T-helper 2 cell treated with Interferon-gamma antibody and Interleukin-4, amounts not matched to agents 100 ng/mL and 5 ng/mL, for 36 hours (primary cell): ENCODE measurements around the gene CMC4. TPM values are rescaled to one million over a fixed set of nuclear protein-coding genes. Genes with fewer than 3 reads are reported as not detected.

ENCODE experiments used
- intact Hi-C: fragments of 100-400 bp; cut with micrococcal nuclease; formaldehyde crosslinking; loops from one replicate; pipeline ENCODE4 v1.15.1; 2023
- total RNA-seq: library from RNA; stranded (reverse); gene quantifications from 2 replicates; pipeline ENCODE4 v1.2.3, GENCODE V29; 2022

The CMC4 gene
- total RNA-seq, 1 donor from 2014 or later: 4.8 TPM

- intact Hi-C loops: no loop called here
Observed at GRCh38 chrX:155055494-155055893, 15.4 kb downstream of the CMC4 start.

- intact Hi-C loops: no loop called here
Observed at GRCh38 chrX:155054255-155054654, 16.7 kb downstream of the CMC4 start.

DNA sequence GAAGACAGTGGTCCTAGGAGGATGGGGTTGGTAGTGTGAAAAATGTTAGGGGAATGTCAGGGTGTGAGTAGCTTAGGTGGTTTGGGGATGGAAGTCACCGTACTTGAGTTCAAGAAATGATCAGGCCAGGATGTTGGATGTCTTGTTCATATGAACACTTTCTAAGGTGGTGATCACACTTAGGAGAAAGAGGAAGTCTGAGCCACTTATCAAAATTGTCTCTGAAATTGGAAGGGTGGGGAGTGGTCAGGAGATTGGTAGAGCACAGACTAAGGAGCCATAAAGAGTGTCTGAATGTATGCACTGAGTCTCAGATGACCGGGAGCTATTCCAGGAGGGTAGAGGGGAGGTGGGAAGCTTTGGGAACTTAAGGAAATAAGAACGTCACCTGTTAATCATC, 17.3 kb downstream of the CMC4 start:
- intact Hi-C loops: no loop called here

GRCh38 chrX:155052738-155053498, 18.0 kb downstream of the CMC4 start:
- intact Hi-C loops: no loop called here

DNA sequence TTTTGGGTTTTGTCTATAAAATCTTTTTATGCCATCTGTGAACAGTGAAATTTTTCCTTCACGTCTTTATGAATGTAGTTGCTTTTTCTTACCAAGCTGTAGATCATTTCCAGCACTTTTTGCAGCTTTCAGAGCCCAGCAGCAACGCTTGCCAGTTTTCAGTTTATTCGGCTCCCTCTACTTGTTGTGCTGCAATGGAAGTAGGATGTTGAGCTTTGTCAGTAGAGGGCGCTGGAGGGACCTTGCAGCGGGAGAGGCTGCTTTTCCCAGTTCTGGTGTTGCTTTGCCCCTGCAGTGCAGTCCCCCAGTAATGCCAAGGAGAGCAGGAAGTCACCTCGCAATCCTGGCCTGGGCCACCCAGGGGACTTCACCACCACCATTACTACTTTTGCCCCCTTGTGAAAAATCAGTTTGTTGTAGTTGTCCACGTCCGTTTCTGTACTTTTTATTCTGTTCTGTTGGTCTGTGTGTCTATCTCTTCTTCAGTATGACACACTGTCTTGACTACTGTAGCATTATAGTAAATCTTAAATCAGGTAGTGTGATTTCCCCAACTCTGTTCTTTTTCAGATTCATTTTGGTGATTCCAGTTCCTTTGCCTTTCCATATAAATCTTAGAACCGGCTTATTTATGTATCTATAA, 21.8 kb downstream of the CMC4 start:
- intact Hi-C loops: loop anchor here (2.0 kb wide), 1 partner anchor 68 kb away; no protein-coding TSS in a partner anchor

GRCh38 chrX:155046811-155047528, 24.0 kb downstream of the CMC4 start:
- intact Hi-C loops: no loop called here

DNA sequence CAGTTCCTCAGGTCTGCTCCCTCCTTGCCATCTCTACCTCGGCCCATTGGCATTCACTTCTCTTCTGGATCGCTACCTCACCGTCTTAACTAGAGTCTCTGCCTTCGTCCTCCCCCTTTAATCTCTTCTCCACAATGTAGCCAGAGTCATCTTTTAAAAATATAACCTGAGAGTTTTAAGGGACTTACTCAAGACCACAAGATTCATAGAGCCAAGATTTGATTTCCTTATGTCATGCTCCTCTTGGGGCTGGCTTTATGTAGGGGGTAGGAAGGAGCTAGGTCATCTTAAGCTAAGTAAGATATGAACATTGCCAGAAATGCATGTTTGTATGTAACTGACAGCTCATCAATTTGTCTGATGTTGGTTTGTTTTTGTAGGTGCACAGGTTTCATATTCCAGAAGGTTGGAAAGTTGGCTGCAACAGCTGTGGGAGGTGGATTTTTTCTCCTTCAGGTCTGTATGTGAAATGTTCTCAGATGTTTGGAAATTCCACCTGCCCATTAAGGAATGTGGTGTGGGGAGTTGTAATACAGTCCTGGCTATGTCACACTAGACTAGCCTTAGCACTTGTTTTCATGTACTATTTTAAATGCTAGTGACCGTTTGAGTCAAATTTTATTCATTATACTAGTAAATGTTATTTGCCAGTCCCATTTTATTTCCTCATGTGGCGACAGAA, 24.7 kb downstream of the CMC4 start:
- intact Hi-C loops: no loop called here

DNA sequence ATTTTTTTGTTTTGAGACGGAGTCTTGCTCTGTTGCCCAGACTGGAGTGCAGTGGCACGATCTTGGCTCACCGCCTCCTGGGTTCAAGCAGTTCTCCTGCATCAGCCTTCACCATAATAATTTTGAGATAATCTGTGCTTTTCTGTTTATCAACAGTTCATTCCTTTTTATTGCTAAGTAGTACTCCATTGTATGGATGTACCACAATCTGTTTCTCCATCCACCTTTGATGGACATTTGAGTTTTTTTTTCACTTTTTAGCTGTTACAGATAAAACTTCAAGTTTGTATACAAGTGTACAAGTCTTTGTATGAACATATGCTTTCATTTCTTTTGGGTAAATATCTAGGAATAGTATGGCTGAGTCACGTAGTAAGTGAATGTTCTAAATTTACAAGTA, 35.2 kb downstream of the CMC4 start:
- intact Hi-C loops: no loop called here

DNA sequence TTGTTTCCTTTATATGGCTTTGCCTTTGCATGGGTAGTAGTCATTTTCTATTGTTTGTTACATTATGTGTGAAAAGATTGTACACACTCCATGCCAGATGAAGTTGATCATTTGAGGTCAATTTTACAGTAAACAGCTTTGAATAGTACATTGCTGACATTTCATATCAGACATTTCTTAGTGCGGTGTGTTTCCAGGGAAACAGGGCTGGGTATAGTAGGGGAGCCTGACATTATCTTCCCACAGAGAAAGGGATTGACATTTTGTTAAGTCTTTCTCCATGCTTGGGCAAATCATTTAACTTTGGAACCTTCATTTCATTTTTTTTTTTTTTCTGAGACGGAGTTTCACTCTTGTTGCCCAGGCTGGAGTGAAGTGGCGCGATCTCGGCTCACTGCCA, 39.3 kb downstream of the CMC4 start:
- intact Hi-C loops: no loop called here

- intact Hi-C loops: no loop called here
Observed at GRCh38 chrX:155028877-155029291, 42.1 kb downstream of the CMC4 start.

DNA sequence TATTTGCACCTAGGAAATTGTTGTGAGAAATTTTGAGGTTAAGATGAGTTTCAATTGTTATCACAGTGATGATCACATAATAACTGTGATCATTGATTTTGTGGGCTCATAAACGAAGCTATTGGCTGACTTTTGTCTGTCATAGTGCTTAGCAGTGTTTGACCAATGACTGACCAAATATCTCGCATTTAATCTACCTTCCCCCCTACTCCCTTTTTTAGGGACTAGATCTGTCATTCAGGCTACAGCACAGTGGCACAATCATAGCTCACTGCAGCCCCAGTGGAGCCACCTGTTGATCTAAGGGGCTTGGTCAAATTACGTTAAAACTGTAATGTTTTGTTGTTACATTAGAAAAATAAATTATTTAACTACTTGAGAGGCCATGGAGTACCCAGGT, 42.8 kb downstream of the CMC4 start:
- intact Hi-C loops: no loop called here

GRCh38 chrX:155027509-155028066, 43.3 kb downstream of the CMC4 start:
- intact Hi-C loops: loop anchor here (1.0 to 2.0 kb wide), 3 partner anchors 29 to 47 kb away; partner anchors contain the start of genes BRCC3, CMC4 and MTCP1

DNA sequence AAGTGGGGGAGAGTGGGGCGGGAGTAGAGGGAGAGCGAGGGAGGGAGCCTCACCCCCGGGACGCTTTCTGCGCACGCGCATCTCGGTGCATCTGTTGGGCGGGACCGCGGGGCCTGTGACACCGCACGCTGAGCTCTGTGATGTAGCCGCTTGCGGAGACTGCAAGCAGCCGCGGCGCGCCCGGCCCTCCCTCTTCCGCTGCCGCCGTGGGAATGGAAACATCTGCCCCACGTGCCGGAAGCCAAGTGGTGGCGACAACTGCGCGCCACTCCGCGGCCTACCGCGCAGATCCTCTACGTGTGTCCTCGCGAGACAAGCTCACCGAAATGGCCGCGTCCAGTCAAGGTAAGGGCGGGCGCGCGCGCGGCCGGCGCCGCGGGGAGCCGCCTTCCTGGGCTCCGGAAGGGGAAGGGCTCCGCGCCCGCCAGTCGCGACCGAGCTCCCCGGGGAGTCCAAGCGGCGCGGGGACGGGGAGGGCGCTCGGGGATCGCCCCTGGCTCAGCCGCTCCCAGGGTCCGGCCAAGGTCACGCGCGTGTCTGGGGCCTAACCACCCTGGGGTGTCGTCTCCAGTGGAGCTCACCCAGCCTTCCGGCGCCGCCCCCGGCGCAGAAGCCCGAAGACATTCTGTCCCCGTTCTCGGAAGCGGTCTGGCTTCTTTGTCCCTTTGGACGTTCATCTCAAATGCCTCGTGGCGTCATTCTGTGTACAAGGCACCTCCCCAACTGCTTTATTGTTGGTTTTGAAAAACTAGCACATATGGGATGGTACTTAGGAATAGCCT, 44.0 kb downstream of the CMC4 start, which contains the start of gene FUNDC2:
Gene FUNDC2, plus strand, starts transcription at position 118 of the 782 bp plus-strand sequence. Its CDS starts 95 bp downstream, at position 213.
- intact Hi-C loops: loop anchor here (1.0 to 2.0 kb wide), 3 partner anchors 30 to 46 kb away; partner anchors contain the start of genes BRCC3, CMC4 and MTCP1

- intact Hi-C loops: loop anchor here (2.0 kb wide), 2 partner anchors 30 to 46 kb away; no protein-coding TSS in a partner anchor
Observed at GRCh38 chrX:155026420-155026726, 44.6 kb downstream of the CMC4 start.

DNA sequence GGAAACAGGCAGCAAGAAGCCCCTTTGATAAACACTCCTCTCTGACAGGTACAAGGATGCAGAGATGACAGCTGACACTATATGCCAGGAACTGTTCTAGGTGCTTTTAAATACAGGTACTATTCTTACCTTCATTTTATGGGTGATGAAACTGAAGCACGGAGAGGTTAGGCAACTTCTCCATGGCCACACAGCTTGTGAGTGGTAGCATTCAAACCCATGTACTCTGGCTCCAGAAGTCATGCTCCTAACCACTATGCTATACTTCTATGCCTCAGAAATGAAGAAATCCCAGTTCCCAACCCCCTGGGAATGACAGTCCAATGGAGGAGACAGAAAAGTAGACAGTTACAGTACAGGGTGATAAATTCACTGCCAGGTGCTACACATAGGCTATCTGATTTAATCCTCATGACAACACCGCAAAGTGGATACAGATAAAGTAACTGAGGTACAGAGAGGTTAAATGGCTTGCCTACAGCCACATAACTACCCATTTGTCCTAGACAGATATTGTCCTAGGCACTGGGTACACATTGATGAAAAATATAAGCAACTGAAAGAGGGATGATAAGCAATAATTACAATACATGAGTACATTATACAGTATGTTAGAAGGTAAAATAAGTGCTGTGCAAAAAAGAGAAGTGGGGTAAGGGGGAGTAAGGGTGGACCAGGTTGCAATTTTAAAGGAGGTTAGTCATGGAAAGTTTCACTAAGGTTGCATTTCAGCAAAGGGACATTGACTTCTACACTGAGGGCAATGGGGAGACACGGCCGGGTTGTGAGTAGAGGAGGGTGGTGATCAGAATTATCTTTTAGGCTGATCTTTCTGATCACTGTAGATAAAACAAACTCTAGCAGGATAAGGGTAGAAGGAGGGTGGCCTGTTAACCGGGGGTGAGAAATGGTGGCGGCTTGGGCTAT, 46.8 kb downstream of the CMC4 start:
- intact Hi-C loops: no loop called here

- intact Hi-C loops: no loop called here
Observed at GRCh38 chrX:155022585-155022984, 48.4 kb downstream of the CMC4 start, which contains the start of gene F8. Gene F8 (minus strand): TSS chrX:155022723. CDS start chrX:155022552, 171 bp downstream.

DNA sequence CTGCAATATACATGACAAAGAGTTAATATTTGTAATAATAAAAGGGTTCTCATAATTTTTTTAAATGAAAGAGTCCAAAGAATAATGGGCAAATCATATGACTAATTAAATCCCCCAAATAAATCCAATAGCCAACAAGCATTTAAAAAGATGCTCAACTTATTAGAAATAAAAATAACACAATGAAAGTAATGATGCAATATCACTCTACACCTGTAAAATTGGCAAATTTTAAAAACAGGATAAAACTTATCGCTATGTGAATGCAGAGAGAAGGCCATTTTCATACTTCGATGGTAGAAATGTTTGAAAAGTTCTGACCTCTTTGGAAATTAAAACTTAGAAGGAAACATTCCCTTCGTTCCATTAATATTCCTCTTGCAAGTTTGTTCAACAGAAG, 50.3 kb downstream of the CMC4 start:
- intact Hi-C loops: no loop called here
